ENCODE results near the gene KLF18.

KLF18 gene

GRCh38 chr1:44100183-44100868, 41.1 kb downstream of the KLF18 start:
- H3K9me3 ChIP-seq (ENCODE audit: control insufficient read depth, insufficient read depth, low read length), result no peaks in the 10 kb centered on the region
- H3K4me3 ChIP-seq (ENCODE audit: low read depth, low read length), result no peak overlapping the region
- H3K9ac ChIP-seq (ENCODE audit: low read depth, low read length), result no peak overlapping the region
- H3K27me3 ChIP-seq (ENCODE audit: control insufficient read depth, insufficient read depth, low read length), result no peaks in the 10 kb centered on the region
- H3K4me1 ChIP-seq (ENCODE audit: control insufficient read depth, insufficient read depth, low read length), result no peaks in the 10 kb centered on the region
- no peaks in the 10 kb centered on the region for H3K36me3 ChIP-seq (ENCODE audit: control insufficient read depth, insufficient read depth, low read length)

- no peaks in the 10 kb centered on the region for H3K36me3 ChIP-seq (ENCODE audit: control insufficient read depth, insufficient read depth, low read length)
- H3K27me3 ChIP-seq (ENCODE audit: control insufficient read depth, insufficient read depth, low read length), result no peaks in the 10 kb centered on the region
- no peak overlapping the region for H3K4me3 ChIP-seq (ENCODE audit: low read depth, low read length)
- no peak overlapping the region for H3K9ac ChIP-seq (ENCODE audit: low read depth, low read length)
- H3K4me1 ChIP-seq (ENCODE audit: control insufficient read depth, insufficient read depth, low read length), result peaks cover 5% of the 10 kb centered on the region
- H3K9me3 ChIP-seq (ENCODE audit: control insufficient read depth, insufficient read depth, low read length), result no peaks in the 10 kb centered on the region
Measured at GRCh38 chr1:44094047-44094446, 47.4 kb downstream of the KLF18 start.

- H3K36me3 ChIP-seq (ENCODE audit: control insufficient read depth, insufficient read depth, low read length), result no peaks in the 10 kb centered on the region
Measured at GRCh38 chr1:44090429-44091252, 50.8 kb downstream of the KLF18 start.

GRCh38 chr1:44089371-44090048, 51.9 kb downstream of the KLF18 start:
- peaks cover 10% of the 10 kb centered on the region for H3K4me1 ChIP-seq (ENCODE audit: control insufficient read depth, insufficient read depth, low read length)
- H3K4me3 ChIP-seq (ENCODE audit: low read depth, low read length), result no peak overlapping the region
- no peaks in the 10 kb centered on the region for H3K27me3 ChIP-seq (ENCODE audit: control insufficient read depth, insufficient read depth, low read length)
- no peaks in the 10 kb centered on the region for H3K36me3 ChIP-seq (ENCODE audit: control insufficient read depth, insufficient read depth, low read length)
- H3K9me3 ChIP-seq (ENCODE audit: control insufficient read depth, insufficient read depth, low read length), result no peaks in the 10 kb centered on the region
- no peak overlapping the region for H3K9ac ChIP-seq (ENCODE audit: low read depth, low read length)

More at GRCh38 chr1:44090429-44091252, 50.8 kb downstream of the KLF18 start:
- Histone ChIP-seq H3K27me3 (ENCODE audit: control insufficient read depth, insufficient read depth, low read length) (no peaks in the 10 kb centered on the region), H3K4me3 (ENCODE audit: low read depth, low read length) (no peak overlapping the region), H3K9me3 (ENCODE audit: control insufficient read depth, insufficient read depth, low read length) (no peaks in the 10 kb centered on the region), H3K4me1 (ENCODE audit: control insufficient read depth, insufficient read depth, low read length) (peaks cover 10% of the 10 kb centered on the region), H3K9ac (ENCODE audit: low read depth, low read length) (no peak overlapping the region)
